NCI-H69 (cell line): ENCODE measurements around the gene CEP43.

Experiments
- DNase-seq: peaks from one replicate; lab custom pipeline; 2025; lab: John Stamatoyannopoulos, UW

Gene CEP43

DNA sequence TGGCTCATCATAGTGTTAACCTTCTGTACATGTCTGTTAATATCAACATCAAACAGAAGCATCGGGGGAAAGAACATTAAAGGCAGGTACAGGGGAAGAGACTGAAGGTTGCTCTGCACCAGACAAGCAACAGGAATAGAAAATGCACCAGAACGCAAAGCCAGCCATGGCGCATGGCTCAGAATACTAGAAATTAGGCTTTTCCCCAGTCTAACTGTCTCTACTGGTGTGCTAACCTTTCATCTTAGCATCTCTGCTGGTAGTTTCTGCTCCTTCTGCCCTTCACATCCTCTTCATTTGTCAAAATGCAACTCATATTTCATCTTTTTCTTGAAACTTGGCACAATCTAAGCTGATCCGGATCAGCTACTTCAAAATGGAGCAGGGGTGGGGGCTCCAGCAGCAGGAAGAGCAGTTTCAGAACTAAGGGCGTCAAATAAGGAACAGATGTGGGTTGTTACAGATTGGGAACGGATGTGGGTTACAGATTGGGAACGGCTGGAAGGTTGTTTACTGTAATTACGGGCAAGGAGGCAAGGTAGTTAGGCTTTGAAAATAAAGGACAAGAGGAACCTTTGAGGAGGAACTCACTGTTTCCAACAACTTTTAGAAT lies 29.7 kb upstream of the CEP43 start:
- no peak for DNase-seq

DNA sequence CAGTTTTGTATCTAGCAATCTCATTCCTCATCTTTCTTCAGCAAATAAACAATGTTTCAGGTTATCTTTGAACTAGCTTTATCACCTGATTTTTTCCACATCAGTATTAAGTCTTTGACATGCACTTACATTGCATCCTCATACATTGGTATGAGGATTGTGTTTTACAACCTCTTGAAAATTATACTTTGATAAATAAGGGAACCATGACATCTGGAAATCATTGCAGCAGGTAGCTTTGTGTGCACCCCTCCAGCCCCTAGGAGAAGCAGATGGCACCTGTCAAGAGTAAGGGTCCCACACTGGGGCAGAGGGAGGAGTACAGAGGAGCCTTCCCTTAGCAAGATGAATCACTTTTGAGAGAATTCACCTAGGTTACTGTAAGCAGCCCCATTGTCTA lies 29.1 kb upstream of the CEP43 start:
- no peak for DNase-seq

DNA sequence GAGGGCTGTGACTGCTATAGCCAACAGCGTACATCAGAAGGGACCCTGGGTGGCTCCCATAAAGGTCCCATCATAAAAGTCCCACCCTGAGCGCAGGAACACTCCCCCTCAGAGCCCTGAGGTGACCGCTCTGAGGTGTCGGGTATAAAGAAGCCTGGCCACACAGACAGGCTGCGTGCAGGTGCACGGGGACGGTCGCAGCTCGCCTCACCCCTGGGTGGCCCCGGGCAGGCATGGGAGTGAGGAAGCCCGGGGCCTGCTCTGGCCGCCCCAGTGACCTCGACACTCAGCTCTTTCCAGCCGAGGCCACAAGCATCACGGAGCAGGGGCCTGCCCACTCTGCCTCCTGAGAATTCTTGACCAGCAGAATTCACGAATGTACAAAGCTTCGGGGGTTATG lies 28.4 kb upstream of the CEP43 start:
- no peak for DNase-seq

DNA sequence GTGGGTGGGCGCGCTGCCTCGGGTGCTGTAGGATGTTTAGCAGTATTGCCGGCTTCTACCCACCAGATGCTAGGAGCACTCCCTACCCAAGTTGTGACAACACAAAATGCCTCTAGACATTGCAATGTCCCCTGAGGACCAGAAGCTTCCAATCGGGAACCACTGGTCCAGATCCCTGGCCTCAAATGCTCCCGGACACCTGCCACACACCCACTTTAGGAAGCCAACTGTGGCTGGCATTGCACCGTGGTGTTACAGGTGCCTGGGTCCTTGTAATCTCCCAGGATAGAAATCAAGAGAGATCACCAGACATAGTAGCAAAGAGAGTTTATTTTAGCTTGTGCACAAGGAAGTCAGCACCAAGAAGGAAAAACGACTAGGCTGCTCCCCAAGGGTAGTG lies 27.9 kb upstream of the CEP43 start:
- no peak for DNase-seq

DNA sequence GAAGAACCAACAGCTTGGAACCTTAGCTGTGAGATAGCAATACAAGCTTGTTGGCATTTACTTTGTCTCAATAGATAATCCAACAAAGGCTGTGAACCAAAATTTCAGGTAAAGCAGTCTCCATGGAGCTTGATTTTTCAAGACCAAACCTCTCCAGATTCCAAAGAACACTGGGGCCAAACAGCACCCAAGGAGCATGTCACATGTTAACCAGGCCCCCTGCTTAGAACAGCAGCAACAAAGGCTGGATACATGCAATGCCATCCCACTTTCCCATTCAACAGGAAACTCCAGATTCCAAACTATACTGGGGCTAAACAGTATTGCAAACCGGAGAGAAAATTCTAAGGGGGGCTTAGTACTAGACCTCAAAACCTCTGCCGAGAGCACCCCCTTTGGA lies 27.1 kb upstream of the CEP43 start:
- DNase-seq, result no peak

DNA sequence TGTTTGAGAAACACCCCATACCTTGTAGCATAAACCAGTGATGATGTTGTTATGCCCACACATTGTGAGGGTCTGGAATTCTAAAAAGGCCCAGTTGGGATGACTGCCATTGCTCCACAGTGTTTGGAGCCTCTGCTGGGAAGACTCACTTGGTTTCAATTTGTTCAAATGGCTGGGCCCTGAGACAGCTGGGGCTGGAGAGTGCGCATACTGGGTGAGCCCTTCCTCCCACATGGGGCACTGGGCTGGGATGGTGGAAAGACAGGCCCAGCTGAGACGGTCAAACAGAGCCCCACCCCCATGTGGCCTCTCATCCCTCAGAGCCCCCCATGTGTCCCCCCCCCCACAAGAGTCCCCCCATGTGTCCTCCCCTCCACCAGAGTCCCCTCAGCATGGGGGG lies 22.6 kb upstream of the CEP43 start:
- no peak for DNase-seq

DNA sequence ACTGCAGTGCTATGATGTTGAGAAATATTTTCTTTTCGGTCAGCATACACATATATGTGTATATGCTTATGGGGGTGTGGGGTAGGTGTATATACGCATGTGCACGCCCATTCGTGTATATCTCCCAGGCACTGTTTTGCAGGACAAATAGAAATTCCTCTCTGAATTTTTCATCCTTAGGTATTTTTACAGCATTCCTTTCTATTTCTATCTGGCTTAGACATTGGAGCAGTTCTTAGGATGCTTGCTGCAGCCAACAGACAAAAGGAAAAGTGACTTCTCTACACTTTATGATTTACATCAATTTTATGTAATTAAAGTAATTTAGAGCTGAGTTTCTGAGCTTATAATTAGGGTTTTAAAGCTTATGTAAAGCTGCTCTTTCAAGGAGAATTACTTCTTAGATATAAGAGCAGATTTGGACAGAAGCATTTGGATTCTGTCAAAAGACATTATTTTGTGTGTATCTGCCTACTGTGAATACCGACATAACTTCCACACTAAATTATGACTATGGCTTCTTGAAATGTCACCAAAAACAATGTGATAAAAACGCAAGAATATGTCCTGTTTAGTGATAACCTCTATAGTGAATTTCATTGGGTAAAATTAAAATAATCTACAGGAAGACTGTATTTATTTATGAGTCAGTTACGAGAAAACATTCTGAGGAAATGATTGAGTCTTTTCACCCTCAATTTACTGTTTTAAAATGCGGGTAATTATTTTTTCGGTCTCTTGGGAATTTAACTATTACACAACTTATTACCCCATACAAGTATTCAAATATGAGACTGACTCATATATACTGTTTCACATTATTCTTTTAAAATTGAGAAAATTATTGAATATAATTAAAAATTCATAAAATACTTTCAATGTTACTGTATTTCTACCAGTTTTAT lies 21.3 kb upstream of the CEP43 start:
- no peak for DNase-seq

DNA sequence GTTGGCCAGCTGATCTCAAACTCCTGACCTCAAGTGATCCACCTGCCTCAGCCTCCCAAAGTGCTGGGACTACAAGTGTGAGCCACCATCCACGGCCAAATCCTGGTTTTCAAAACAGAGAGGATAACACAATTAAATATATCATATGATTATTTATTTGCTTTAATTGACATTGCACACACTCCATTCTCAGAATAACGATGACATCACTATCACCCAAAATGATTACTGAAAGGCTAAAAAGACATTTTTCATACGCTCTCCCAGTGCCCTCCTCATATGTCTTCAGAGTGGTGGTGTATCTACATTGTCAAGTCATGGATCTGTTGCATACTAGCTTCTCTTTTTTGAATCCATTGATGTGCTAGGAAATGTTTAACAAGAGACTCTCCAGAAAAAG lies 18.5 kb upstream of the CEP43 start:
- DNase-seq, result no peak

DNA sequence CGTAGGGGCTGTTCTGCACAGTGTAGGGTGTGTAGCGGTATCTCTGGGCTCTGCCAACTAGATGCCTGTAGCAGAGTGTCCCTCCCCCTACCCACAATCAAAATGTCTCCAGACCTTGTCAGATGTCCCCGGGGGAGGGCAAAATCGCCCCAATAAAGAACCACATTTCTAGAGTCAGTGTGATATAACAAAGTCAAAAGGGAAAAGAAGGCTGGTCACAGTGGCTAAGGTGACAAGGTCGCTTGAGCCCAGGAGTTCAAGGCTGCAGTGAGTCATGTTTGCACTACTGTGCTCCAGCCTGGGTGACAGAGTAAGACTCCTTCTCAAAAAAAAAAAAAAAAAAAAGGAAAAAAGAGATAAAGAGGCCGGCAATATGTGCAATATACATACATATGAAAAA lies 11.7 kb upstream of the CEP43 start:
- no peak for DNase-seq

DNA sequence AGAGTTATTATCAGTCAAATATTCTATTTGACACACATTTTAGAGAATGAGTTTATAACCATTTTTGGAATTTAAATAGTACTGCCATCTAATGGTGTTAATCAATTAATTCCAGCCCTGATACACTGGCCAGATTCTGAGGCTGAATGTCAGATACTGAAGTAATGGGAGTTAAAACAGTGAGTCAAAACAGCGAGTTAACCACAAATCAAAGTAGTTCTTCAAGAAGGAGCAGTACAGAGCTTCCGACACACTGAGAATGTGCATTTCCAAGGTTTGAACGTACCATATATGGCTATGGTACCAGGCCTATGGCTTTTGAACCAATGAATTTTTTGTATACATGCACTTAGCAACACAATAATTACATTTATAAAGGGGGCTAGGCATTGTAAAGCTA lies 11.3 kb upstream of the CEP43 start:
- no peak for DNase-seq

DNA sequence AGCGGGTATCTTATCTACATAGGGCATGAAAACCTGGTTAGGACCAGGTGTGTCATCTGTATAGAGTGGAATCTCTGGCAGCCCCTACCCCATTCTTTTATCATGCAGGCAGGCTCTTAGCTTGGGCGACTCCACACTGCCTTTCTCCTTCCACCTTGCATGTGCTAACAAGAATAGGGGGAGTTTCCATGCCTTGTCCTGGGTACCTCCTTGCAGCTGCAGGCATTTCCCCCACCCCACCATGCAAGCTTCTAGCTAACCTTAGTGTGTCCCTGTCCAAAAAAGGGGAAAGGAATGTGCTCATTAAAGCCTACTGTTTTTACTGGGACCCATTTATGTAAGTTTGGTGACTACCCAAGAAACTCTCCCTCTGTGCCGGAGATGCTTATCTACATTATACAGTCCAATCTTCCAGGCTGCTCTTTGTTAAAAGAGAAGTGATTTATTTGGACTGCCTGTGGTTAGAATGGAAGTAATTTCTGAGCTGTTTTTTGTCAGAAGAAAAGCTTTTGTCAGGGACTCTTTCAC lies 10.5 kb upstream of the CEP43 start:
- DNase-seq, result no peak

DNA sequence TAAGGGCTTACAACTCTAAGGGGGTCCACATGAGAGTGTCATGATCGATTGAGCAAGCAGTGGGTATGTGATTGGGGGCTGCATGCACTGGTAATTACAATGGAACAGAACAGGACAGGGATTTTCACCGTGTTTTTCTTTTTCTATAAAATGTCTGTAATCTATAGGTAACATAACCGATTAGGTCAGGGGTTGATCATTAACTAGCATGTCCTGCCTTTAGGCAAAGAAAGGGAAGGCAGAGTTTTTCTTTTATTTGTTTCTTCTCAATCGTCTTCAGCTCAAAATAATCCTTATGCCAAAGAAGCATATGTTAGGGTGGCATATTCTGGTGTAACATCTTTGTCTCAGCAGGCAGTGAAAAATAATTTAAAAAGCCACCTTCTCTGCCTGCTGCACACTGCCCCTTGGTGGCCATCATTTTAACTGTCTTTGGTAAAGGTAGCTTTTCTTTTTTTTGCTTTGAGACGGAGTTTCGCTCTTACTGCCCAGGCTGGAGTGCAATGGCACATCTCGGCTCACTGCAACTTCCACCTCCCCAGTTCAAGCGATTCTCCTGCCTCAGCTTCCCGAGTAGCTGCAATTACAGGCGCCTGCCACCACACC lies 9.7 kb upstream of the CEP43 start:
- DNase-seq, result peak; percentile 48

DNA sequence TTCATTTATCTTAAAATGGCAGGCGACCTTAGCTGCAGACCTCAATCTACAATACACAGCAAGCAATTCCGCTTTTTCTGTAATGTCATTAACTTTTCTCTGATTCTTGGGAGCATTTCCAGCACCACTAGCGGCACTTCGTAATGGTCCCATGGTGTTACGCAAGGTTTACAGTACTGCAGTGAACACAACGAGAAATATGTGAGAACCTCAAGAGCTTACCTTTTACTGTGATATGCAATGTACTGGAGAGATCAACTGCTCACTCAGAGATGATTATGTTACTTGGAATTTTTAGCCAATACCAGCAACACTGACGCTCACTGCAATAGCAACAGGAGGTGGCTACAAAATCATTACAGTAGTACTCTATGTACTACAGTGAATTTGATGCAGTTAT lies 2.8 kb upstream of the CEP43 start:
- no peak for DNase-seq

DNA sequence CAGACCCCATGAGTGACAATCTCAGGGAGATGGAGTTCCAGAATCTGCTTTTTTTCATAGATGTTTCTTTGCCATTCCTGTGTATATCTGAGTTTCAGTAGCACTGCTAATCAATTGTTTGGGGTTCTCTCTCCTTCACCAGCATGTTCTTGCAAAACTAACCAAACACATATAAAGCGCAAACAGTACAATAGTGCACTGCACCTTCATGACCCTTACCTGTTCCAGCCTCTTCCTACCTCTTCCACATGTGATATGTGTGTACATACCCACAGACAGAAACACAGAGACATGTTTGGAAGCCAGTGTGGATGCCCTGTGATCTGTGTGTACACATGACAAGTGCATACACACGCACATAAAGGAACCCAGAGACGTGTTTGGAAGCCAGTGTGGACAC lies 1.8 kb upstream of the CEP43 start:
- no peak for DNase-seq

DNA sequence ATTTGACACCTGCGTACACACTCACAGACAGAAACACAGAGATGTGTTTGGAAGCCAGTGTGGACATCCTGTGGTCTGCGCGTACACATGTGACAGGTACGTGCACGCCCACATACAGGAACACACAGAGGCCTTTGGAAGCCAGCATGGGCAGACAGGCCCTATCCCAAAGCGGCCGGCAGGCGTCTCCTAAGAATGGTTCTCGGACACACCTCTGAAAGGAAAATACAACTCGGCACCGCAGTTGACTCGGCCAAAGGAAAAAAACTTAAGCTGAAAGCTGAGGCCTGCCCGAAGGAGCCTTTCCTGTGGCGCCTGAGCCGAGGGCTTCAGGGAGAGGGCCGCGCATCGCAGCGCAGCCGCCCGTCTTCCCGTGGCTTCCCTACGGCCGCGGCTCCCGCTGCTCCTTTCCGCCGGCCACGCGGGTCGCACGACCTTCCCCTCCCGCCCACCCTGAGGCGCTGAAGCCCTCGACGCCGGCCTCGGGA lies 1.4 kb upstream of the CEP43 start:
- DNase-seq, result peak; percentile 81

DNA sequence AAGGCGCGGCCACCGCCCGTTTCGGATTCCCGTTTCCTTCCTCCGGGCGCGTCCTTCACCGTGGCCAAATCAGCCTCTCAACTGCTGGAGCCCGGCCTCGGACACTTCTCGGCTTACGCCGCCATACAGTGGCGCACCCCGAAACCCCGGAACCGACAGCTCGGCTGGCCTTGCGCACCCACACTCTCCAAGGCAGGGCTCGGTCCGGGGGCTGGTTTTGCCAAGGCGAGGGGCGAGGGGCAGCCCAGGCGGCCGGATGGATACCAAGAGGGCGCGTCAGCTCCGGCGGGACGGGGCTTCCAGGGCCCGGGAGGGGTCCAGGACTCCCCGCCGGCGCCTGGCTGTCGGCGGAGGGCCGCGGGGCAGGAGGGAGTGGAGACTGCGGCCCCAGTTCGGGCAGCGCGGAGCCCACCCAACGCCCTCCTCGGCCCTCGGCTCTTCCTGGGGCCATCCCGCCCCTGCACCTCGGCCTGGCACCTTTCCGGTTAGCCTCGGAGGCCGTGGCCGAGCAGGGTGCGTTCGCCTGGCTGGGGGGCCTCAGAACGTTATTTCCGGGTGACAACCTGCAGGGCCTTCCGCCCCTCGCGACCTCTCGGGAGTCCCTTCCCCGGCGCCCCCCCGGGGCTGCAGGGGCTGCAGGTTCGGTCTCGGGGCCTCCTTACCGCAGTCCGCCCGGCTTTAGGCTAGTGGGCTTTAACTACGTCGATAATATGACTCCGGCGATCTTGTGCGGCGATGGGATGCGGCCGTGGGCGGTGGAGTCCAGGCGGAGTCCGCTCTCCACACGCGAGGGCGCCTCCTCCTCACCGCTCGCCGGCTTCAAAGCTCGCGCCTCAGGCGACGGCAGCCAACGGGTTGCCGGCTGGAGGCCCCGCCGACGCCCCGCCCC lies 697 bp upstream of the CEP43 start:
- DNase-seq, result peak; percentile 64

DNA sequence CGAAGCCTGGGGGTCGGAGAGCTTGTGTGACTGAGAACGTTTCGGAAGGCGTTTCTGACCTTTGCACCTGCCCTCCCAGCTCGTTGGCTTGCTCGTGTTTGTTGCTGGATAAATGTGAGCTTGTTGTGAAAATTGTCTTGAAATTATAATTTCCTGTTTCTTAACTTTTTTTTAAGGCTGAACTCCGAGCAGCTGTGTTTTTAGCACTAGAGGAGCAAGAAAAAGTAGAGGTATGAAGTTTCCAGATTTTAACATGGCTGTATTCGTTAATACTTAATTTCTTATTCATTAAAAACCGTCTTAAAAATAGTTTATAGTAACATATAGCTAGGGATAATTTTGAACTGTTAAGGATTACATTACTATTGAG lies 672 bp downstream of the CEP43 start:
- DNase-seq, result no peak

DNA sequence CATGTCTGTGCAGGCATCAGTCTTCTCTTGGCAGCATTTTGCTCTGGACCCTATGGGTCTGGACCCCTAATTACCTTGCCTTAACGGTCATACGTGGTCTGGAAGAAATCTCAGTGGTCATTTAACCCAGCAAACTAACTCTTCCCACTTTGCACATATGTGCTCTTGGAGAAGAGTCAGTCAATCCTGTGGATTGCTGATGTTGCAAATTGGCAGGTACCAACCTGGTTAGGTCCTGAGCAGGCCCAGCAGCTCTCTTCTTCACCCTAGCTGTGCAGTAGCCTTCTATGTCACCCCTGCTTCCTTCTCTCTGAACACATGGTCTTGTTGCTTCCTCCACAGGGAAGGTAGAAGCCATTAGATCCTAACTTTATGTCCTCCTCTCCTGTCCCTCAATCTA lies 1.6 kb downstream of the CEP43 start:
- peak; percentile 16 for DNase-seq

DNA sequence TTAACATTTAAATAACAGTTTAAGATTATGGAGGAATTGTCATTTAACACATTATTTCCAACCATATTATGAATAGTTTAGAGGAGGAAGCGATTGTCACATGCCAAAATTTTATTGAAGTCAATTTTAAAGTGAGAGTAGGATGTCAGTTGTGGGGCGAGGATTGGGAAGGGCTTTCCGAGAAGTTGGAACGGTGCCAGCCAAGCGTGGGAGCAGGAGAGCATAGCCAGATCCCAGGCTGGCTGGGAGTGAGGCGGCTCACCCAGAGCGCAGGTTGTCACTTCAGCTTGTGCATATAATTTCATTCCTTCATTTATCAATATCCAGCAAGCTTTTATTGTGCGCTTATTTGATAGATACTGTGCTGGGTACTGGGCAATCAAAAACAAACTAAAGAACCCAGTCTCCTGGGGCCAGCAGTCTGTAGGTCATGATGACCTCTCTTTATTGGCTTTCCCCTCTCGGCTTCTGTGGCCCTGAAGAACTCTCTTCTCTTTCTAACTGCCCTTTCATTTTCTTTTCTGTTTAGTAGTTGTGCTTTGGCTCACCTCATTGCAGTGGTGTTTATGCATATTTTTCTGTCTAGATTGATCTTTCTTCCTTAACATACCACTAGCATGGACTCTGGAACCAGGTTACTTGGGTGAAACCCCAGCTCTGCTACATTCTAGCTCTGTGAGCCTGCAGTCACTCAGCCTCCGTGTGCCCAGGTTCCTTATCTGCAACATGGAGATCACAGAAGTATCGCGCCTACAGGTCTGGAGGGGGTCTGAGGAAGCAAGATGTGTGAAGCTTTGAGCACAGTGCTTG lies 6.4 kb downstream of the CEP43 start:
- DNase-seq, result no peak

DNA sequence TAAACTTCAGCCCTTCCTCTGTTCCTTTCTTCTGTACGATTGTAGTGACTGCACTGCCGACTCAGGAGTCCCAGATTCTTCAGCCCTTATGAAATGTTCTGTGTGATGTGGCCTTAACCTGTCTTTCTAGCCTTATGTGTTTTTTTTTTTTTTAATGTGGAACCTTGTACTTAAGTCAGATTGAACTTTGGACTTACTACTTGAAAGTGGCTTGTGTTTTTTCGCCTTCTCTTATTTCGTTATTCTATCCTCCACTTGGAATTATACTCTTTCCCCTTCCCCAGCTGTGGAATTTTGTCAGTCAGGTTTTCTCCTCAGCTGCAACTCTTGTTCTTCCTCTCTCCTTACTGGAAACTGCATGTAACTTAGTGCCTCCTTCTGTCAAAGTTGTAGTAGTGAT lies 8.8 kb downstream of the CEP43 start:
- DNase-seq, result no peak

DNA sequence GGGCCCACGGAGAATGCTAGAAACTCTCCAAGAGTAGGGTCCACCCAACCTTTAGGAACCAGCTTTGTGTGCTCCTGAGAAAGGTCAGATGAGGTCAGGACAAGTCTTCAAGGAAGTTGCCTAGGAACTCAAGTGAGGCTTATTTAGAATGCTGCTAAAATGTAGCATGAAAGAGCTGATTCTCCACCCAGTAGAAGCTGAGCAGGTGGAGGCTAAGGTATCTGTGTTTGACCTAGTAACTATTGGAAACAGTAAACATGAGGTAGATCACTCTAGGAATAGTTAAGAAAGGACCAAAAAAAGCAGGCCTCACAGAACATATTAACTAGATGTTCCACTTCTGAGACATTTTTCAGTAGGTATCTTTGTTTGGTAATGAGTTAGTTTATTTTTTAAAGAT lies 13.9 kb downstream of the CEP43 start:
- DNase-seq, result no peak
